WTC11 (cell line): ENCODE measurements around the gene ARMC7. TPM values are rescaled to one million over a fixed set of nuclear protein-coding genes. Genes with fewer than 3 reads are reported as not detected.

Source experiments
- ATAC-seq: fragments of 200-7000 bp; cut with Tn5 transposase; 2 replicates; pipeline ENCODE4 v1.10.0; 2021; ENCODE audit warnings: mild to moderate bottlenecking, moderate library complexity
- CTCF ChIA-PET: fragments of 300-600 bp; sonication (Branson Sonifier 250); formaldehyde crosslinking; loops from one replicate; lab custom pipeline; 2021; ENCODE audit warnings: antibody characterized with exemption; lab: Charles Lee
- POLR2A ChIA-PET: fragments of 350-600 bp; sonication (Branson Sonifier 250); formaldehyde crosslinking; loops from one replicate; lab custom pipeline; 2021; ENCODE audit warnings: antibody characterized with exemption; lab: Charles Lee
- DNase-seq: peaks from one replicate; pipeline ENCODE4 v3.0.0; 2021; ENCODE audit warnings: low spot score
- H3K27ac Mint-ChIP-seq: 2 replicates; pipeline ENCODE4 v1.8.0; 2021; ENCODE audit warnings: mixed read lengths
- H3K27me3 Mint-ChIP-seq: 2 replicates; pipeline ENCODE4 v1.8.0; 2021; ENCODE audit warnings: low read depth, mild to moderate bottlenecking, moderate library complexity, mixed read lengths
- H3K36me3 Mint-ChIP-seq: 2 replicates; pipeline ENCODE4 v1.8.0; 2021; ENCODE audit warnings: mixed read lengths
- H3K4me1 Mint-ChIP-seq: 2 replicates; pipeline ENCODE4 v1.8.0; 2022; ENCODE audit warnings: mixed read lengths
- H3K4me3 Mint-ChIP-seq: 2 replicates; pipeline ENCODE4 v1.8.0; 2021; ENCODE audit warnings: mild to moderate bottlenecking, moderate library complexity, mixed read lengths
- H3K9me3 Mint-ChIP-seq: 2 replicates; pipeline ENCODE4 v1.8.0; 2021; ENCODE audit warnings: mixed read lengths
- CBFB ChIP-seq: sonication (generic); formaldehyde crosslinking; IDR thresholded peaks from 2 replicates; pipeline ENCODE4 v1.8.1; 2022; ENCODE audit warnings: mild to moderate bottlenecking, low read depth, missing genetic modification reagents
- CREM ChIP-seq: sonication (generic); formaldehyde crosslinking; IDR thresholded peaks from 2 replicates; pipeline ENCODE4 v1.8.1; 2022; ENCODE audit warnings: mild to moderate bottlenecking, missing genetic modification reagents, moderate library complexity
- FOXK1 ChIP-seq: sonication (generic); formaldehyde crosslinking; IDR thresholded peaks from 2 replicates; pipeline ENCODE4 v1.8.0; 2022; ENCODE audit warnings: mild to moderate bottlenecking, moderate library complexity, missing genetic modification reagents
- MXD4 ChIP-seq: fragments of 250-450 bp; sonication (Bioruptor Pico); IDR thresholded peaks from 2 replicates; pipeline ENCODE4 v1.8.0; 2021; ENCODE audit warnings: mild to moderate bottlenecking, moderate library complexity, borderline replicate concordance
- NR1H2 ChIP-seq: sonication (generic); formaldehyde crosslinking; IDR thresholded peaks from 2 replicates; pipeline ENCODE4 v1.9.0; 2021; ENCODE audit warnings: mild to moderate bottlenecking, moderate library complexity, missing genetic modification reagents
- NR3C1 ChIP-seq: sonication (generic); formaldehyde crosslinking; conservative IDR thresholded peaks from 2 replicates; pipeline ENCODE4 v1.8.1; 2023; ENCODE audit warnings: low read depth, mild to moderate bottlenecking, missing genetic modification reagents
- OVOL2 ChIP-seq: fragments of 250-450 bp; sonication (Bioruptor Pico); IDR thresholded peaks from 2 replicates; pipeline ENCODE4 v1.9.0; 2021; ENCODE audit warnings: mild to moderate bottlenecking, borderline replicate concordance
- TEAD1 ChIP-seq: sonication (generic); formaldehyde crosslinking; IDR thresholded peaks from 2 replicates; pipeline ENCODE4 v1.8.0; 2022; ENCODE audit warnings: mild to moderate bottlenecking, missing genetic modification reagents
- ZBTB21 ChIP-seq: sonication (generic); formaldehyde crosslinking; IDR thresholded peaks from 2 replicates; pipeline ENCODE4 v1.8.1; 2023; ENCODE audit warnings: mild to moderate bottlenecking, missing genetic modification reagents, borderline replicate concordance
- ZNF219 ChIP-seq: sonication (generic); formaldehyde crosslinking; IDR thresholded peaks from 2 replicates; pipeline ENCODE4 v1.8.0; 2023; ENCODE audit warnings: missing genetic modification reagents, mild to moderate bottlenecking, borderline replicate concordance
- ZNF416 ChIP-seq: fragments of 250-450 bp; sonication (Bioruptor Pico); IDR thresholded peaks from 2 replicates; pipeline ENCODE4 v1.9.0; 2021; ENCODE audit warnings: mild to moderate bottlenecking, inconsistent platforms
- ZNF423 ChIP-seq: fragments of 250-450 bp; sonication (Bioruptor Pico); IDR thresholded peaks from 2 replicates; pipeline ENCODE4 v2.1.2; 2022; ENCODE audit warnings: mild to moderate bottlenecking, moderate library complexity
- total RNA-seq: library from RNA; stranded (reverse); gene quantifications from 3 replicates; pipeline ENCODE4 v1.2.3, GENCODE V29; 2021
- TF ChIP-seq, protein P1 (sequence below): fragments of 250-450 bp; sonication (Bioruptor Pico); IDR thresholded peaks from 2 replicates; pipeline ENCODE4 v1.9.0; 2021; ENCODE audit warnings: mild to moderate bottlenecking
- TF ChIP-seq, protein P2 (sequence below): sonication (generic); formaldehyde crosslinking; IDR thresholded peaks from 2 replicates; pipeline ENCODE4 v1.8.1; 2022; ENCODE audit warnings: missing genetic modification reagents, borderline replicate concordance
- TF ChIP-seq, protein P3 (sequence below): sonication (generic); formaldehyde crosslinking; IDR thresholded peaks from 2 replicates; pipeline ENCODE4 v1.8.0; 2022; ENCODE audit warnings: mild to moderate bottlenecking, missing genetic modification reagents
- TF ChIP-seq, protein P4 (sequence below): sonication (generic); formaldehyde crosslinking; IDR thresholded peaks from 2 replicates; pipeline ENCODE4 v1.8.0; 2022; ENCODE audit warnings: mild to moderate bottlenecking, missing genetic modification reagents
- TF ChIP-seq, protein P5 (sequence below): fragments of 250-450 bp; sonication (Bioruptor Pico); IDR thresholded peaks from 2 replicates; pipeline ENCODE4 v1.9.0; 2021; ENCODE audit warnings: moderate library complexity, mild to moderate bottlenecking, inconsistent platforms, borderline replicate concordance
- TF ChIP-seq, protein P6 (sequence below): sonication (generic); formaldehyde crosslinking; IDR thresholded peaks from 2 replicates; pipeline ENCODE4 v1.8.0; 2022; ENCODE audit warnings: mild to moderate bottlenecking, missing genetic modification reagents

Gene ARMC7
- total RNA-seq, 1 experiment from 2014 or later: 13.2 TPM

DNA sequence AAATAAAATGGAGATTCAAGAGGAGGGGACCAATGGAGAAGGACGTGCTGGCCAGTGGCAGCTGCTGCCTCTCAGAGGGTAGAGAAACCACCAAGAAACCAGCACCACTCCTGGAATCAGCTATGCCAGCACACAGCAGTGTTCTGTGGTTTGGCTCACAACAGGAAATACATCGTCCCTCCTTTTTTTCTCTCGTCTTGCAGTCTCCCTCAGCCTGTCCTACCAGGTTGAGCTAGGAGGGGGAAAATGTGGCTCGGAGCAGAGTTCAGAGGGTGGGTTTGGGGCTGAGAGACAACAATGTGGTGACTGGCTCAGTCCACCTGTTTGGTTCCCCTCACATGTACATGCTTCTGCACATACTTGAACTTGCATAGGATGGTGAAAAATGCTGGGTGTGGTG lies 41.9 kb upstream of the ARMC7 start:
- Mint-ChIP-seq H3K27me3 (no peaks in the 10 kb centered on the region), H3K36me3 (peaks cover 20% of the 10 kb centered on the region)
- TF ChIP-seq ZNF423 (CRISPR knock-in tag) (no peak), ZNF416 (CRISPR knock-in tag) (no peak), MXD4 (CRISPR knock-in tag) (no peak), ZNF219 (CRISPR knock-in tag) (no peak), ZBTB21 (CRISPR knock-in tag) (no peak)
- TF ChIP-seq, protein P1, sequence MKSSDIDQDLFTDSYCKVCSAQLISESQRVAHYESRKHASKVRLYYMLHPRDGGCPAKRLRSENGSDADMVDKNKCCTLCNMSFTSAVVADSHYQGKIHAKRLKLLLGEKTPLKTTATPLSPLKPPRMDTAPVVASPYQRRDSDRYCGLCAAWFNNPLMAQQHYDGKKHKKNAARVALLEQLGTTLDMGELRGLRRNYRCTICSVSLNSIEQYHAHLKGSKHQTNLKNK (CRISPR knock-in tag): no peak
- TF ChIP-seq, protein P2, sequence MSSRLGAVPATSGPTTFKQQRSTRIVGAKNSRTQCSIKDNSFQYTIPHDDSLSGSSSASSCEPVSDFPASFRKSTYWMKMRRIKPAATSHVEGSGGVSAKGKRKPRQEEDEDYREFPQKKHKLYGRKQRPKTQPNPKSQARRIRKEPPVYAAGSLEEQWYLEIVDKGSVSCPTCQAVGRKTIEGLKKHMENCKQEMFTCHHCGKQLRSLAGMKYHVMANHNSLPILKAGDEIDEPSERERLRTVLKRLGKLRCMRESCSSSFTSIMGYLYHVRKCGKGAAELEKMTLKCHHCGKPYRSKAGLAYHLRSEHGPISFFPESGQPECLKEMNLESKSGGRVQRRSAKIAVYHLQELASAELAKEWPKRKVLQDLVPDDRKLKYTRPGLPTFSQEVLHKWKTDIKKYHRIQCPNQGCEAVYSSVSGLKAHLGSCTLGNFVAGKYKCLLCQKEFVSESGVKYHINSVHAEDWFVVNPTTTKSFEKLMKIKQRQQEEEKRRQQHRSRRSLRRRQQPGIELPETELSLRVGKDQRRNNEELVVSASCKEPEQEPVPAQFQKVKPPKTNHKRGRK (CRISPR knock-in tag): no peak
- TF ChIP-seq, all 79 proteins: peak for 0
- Mint-ChIP-seq H3K9me3 (no peaks in the 10 kb centered on the region), H3K4me1 (no peaks in the 10 kb centered on the region), H3K4me3 (no peak overlapping the region), H3K27ac (peak overlapping the region; percentile 89)
- no peak for DNase-seq
- ATAC-seq: no peak
- ChIA-PET CTCF (interaction anchor here (0.5 to 2.9 kb wide), 11 partner anchors 8 to 174 kb away, joined by 3 to 11 read pairs (median 3); partner anchors contain the start of genes NT5C and SLC16A5), POLR2A (no interaction called here)

DNA sequence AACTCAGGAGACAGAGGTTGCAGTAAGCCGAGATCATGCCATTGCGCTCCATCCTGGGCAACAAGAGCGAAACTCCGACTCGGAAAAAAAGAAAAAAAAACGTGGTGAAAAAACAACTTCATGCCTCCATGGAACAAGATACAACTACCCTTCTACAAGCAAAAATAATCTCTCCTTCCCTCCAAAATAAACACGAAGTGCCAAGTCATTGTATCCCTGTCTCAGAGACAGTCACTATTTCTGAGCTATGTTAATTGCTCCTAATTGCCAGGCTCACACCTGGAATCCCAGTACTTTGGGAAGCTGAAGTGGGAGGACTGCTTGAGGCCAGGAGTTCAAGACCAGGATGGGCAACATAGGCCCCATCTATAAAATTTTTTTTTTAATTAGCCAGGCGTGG lies 41.0 kb upstream of the ARMC7 start:
- H3K27me3 Mint-ChIP-seq: no peaks in the 10 kb centered on the region
- no peaks in the 10 kb centered on the region for H3K9me3 Mint-ChIP-seq
- H3K4me1 Mint-ChIP-seq: no peaks in the 10 kb centered on the region
- ATAC-seq (no peak), DNase-seq (no peak)
- peak overlapping the region; percentile 8; the same call in 1 of the 2 replicates for H3K27ac Mint-ChIP-seq
- peaks cover 11% of the 10 kb centered on the region for H3K36me3 Mint-ChIP-seq
- no peak overlapping the region for H3K4me3 Mint-ChIP-seq
- TF ChIP-seq CREM (CRISPR knock-in tag) (no peak), FOXK1 (CRISPR knock-in tag) (no peak), NR3C1 (CRISPR knock-in tag) (no peak), CBFB (CRISPR knock-in tag) (no peak), OVOL2 (CRISPR knock-in tag) (no peak), TEAD1 (no peak), ZNF219 (CRISPR knock-in tag) (no peak), MXD4 (CRISPR knock-in tag) (no peak), NR1H2 (CRISPR knock-in tag) (no peak)
- TF ChIP-seq, protein P3, sequence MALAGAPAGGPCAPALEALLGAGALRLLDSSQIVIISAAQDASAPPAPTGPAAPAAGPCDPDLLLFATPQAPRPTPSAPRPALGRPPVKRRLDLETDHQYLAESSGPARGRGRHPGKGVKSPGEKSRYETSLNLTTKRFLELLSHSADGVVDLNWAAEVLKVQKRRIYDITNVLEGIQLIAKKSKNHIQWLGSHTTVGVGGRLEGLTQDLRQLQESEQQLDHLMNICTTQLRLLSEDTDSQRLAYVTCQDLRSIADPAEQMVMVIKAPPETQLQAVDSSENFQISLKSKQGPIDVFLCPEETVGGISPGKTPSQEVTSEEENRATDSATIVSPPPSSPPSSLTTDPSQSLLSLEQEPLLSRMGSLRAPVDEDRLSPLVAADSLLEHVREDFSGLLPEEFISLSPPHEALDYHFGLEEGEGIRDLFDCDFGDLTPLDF: no peak
- TF ChIP-seq, protein P4, sequence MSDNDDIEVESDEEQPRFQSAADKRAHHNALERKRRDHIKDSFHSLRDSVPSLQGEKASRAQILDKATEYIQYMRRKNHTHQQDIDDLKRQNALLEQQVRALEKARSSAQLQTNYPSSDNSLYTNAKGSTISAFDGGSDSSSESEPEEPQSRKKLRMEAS: no peak
- TF ChIP-seq, protein P5, sequence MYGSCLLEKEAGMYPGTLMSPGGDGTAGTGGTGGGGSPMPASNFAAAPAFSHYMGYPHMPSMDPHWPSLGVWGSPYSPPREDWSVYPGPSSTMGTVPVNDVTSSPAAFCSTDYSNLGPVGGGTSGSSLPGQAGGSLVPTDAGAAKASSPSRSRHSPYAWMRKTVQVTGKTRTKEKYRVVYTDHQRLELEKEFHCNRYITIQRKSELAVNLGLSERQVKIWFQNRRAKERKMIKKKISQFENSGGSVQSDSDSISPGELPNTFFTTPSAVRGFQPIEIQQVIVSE (CRISPR knock-in tag): no peak
- TF ChIP-seq, protein P6, sequence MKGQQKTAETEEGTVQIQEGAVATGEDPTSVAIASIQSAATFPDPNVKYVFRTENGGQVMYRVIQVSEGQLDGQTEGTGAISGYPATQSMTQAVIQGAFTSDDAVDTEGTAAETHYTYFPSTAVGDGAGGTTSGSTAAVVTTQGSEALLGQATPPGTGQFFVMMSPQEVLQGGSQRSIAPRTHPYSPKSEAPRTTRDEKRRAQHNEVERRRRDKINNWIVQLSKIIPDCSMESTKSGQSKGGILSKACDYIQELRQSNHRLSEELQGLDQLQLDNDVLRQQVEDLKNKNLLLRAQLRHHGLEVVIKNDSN: no peak
- ChIA-PET POLR2A (no interaction called here), CTCF (interaction anchor here (0.6 to 2.9 kb wide), 12 partner anchors 9 to 119 kb away, joined by 3 to 21 read pairs (median 4); partner anchors contain the start of genes ATP5PD, KCTD2, NT5C and SLC16A5)
